Placental epithelial cell (primary cell): ENCODE measurements around the gene PCDHB5. TPM values are rescaled to one million over a fixed set of nuclear protein-coding genes. Genes with fewer than 3 reads are reported as not detected.

Experiments
- total RNA-seq: library from RNA; depleted of rRNA; stranded (reverse); fragments of >200 nt; gene quantifications from 2 replicates; pipeline ENCODE4 v1.2.3, GENCODE V29; 2012

The PCDHB5 gene
- total RNA-seq = under 0.01 and 0.54 TPM in 2 replicates

GRCh38 chr5:141135030-141135717 lies at the start of gene PCDHB5:
TSS of gene PCDHB5 (plus strand) at chr5:141135206. CDS start at chr5:141135435, 229 bp downstream.

GRCh38 chr5:141094481-141095262 lies 40.3 kb upstream of the PCDHB5 start, which contains the start of gene PCDHB2:
TSS of gene PCDHB2 (plus strand) at chr5:141094615. CDS start at chr5:141094791, 176 bp downstream.

DNA sequence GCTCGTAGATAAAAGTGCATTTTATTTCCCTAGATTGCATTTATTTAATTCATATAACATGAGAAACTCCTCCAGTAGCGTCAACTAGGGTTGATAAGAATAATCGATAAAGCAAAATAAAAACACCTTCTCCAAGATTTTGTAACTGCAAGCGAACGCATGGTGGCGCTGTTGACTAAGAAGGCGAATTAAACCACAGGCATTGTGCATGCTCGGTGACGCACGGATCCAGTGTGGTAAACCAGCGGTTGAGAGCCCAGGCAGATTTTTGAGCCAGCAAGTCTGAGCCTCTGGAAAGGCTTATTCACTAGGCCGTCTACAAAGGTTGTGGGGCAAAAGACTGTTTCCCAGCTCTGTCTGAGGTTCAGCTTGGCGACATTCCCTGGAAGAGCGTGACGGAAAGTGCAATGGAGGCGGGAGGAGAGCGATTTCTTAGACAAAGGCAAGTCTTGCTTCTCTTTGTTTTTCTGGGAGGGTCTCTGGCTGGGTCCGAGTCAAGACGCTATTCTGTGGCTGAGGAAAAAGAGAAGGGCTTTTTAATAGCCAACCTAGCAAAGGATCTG lies 34.7 kb upstream of the PCDHB5 start, which contains the start of gene PCDHB3:
PCDHB3 (plus strand) TSS at position 231 of the 563 bp plus-strand sequence; CDS start at position 408, 177 bp downstream.

GRCh38 chr5:141121563-141121962 lies 13.4 kb upstream of the PCDHB5 start, which contains the start of gene PCDHB4:
TSS of gene PCDHB4 (plus strand) at chr5:141121818. CDS start at chr5:141121999, 181 bp downstream.

DNA sequence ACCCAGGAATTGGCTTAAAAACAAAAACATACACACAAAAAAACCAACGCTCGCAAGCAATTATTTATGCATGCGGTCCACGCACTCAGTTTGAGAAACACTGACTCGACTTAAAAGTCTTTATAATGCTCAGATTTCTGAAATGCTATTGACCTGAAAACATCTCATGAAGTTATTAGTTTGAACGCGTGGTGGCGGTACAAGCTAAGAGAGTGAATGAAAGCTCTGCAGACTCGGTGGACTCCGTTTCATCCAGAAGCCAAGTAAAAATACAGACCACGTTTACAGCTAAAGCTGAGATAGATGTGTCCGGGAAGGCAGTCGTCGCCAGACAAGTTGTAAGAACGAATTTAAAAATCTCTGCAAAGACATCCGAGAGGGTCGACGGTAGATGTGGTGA lies 14.8 kb downstream of the PCDHB5 start, which contains the start of gene PCDHB6:
PCDHB6 (plus strand) TSS at position 246 of the 400 bp plus-strand sequence. CDS start 201 bp downstream, outside the sequence.

DNA sequence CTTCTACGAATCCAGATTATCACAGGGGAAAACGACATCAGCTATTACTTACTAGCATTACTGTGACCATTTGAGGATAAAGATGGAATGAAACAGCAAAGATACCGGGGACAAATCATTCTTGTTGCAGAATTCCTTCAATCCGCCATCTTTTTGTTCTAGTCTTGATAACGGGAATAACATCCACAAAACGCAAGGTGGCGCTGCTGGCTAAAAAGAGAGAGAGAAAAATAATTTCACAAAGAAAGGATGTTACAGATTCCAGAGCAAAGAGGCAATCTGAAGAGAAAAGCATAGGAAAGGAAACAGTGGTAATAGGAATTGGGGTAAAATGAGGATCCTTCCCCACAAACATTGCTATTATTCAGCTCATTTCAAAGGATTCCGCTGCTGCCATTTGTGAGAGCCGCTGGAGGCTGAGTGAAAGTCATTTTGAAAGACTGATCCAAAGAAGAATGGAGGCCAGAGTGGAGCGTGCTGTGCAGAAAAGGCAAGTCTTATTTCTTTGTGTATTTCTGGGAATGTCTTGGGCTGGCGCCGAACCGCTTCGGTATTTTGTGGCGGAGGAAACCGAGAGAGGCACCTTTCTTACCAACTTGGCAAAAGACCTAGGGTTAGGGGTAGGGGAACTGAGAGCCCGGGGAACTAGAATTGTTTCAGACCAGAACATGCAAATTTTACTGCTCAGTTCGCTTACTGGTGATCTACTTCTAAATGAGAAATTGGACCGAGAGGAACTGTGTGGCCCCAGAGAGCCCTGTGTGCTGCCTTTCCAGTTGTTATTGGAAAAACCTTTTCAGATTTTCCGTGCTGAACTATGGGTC lies 37.6 kb downstream of the PCDHB5 start, which contains the start of gene PCDHB7:
PCDHB7 (plus strand) TSS at position 264 of the 824 bp plus-strand sequence; CDS start at position 456, 192 bp downstream.

GRCh38 chr5:141177577-141178191 lies 42.7 kb downstream of the PCDHB5 start, which contains the start of gene PCDHB8:
TSS of gene PCDHB8 (plus strand) at chr5:141177790. CDS start at chr5:141178035, 245 bp downstream.

DNA sequence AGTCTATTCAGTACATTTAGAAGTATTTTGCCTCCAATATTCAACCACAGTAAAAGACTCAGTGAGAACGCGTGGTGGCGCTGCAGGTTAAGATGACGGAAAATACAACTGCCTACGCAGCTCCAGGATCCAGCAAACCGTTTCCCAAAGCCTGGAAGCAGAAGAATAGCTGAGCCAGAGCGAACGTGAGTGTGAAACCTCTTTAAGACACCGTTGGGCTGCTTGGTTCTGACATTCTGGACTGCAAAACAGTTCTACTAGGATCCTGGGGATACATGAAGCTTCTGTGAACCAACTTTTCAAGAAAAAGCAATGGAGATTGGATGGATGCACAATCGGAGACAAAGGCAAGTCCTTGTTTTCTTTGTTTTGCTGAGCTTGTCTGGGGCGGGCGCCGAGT lies 47.2 kb downstream of the PCDHB5 start, which contains the start of gene PCDHB16:
PCDHB16 (plus strand) TSS at position 140 of the 400 bp plus-strand sequence; CDS start at position 313, 173 bp downstream.

DNA sequence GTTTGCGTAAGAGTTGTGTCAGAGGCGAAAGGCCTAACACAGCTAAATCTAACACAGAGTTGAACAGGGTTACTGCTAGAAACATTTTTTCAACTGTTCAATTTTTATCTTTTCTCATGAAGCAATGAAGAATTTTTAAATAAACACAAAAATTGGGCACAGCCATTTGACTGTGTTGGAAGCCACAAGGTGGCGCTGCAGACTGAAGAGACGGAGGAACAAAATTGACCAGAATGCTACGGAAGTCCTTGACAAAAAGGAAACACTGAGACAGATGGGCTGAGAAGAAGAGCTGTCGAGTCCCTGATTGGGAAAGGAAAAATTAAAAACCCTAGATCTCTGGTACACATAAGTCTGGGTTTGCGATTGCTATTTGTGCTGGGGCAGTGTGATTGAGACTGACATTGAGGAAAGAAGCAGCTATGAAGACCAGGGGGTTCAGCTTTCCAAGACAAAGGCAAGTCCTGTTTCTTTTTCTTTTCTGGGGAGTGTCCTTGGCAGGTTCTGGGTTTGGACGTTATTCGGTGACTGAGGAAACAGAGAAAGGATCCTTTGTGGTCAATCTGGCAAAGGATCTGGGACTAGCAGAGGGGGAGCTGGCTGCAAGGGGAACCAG lies 52.0 kb downstream of the PCDHB5 start, which contains the start of gene PCDHB9:
PCDHB9 (plus strand) TSS at position 265 of the 616 bp plus-strand sequence; CDS start at position 423, 158 bp downstream.

Other genes with a start within 250 kb of the PCDHB5 start
- 0.39 TPM in 1 of 2 replicates, not detected in the other for gene PCDHAC1, start 208.9 kb upstream of the PCDHB5 start, total RNA-seq
- gene PCDHAC2, start 168.7 kb upstream of the PCDHB5 start, total RNA-seq = 0.39 TPM in 1 of 2 replicates, not detected in the other
- not detected in 2 replicates for gene PCDHB1, start 83.8 kb upstream of the PCDHB5 start, total RNA-seq
- gene PCDHB2, start 40.6 kb upstream of the PCDHB5 start, total RNA-seq = 0.39 and 1.2 TPM in 2 replicates
- 0.11 and 0.39 TPM in 2 replicates for gene PCDHB3, start 34.7 kb upstream of the PCDHB5 start, total RNA-seq
- gene PCDHB4, start 13.4 kb upstream of the PCDHB5 start, total RNA-seq = 0.22 and 0.39 TPM in 2 replicates
- gene PCDHB6, start 14.9 kb downstream of the PCDHB5 start, total RNA-seq = 0.11 and 0.39 TPM in 2 replicates
- 0.22 and 0.79 TPM in 2 replicates for gene PCDHB7, start 37.4 kb downstream of the PCDHB5 start, total RNA-seq
- under 0.01 TPM in 1 of 2 replicates, not detected in the other for gene PCDHB8, start 42.6 kb downstream of the PCDHB5 start, total RNA-seq
- gene PCDHB16, start 47.2 kb downstream of the PCDHB5 start, total RNA-seq = under 0.01 and 0.11 TPM in 2 replicates
- 0.54 TPM in 1 of 2 replicates, not detected in the other for gene PCDHB9, start 52.0 kb downstream of the PCDHB5 start, total RNA-seq
- 0.39 TPM in 1 of 2 replicates, not detected in the other for gene PCDHB10, start 57.1 kb downstream of the PCDHB5 start, total RNA-seq
- gene PCDHB11, start 64.4 kb downstream of the PCDHB5 start, total RNA-seq = 0.39 TPM in 1 of 2 replicates, not detected in the other
- under 0.01 and 0.11 TPM in 2 replicates for gene PCDHB12, start 73.5 kb downstream of the PCDHB5 start, total RNA-seq
- 0.43 and 0.79 TPM in 2 replicates for gene PCDHB13, start 78.7 kb downstream of the PCDHB5 start, total RNA-seq
- gene PCDHB14, start 88.1 kb downstream of the PCDHB5 start, total RNA-seq = 0.22 and 1.2 TPM in 2 replicates
- gene PCDHB15, start 110.2 kb downstream of the PCDHB5 start, total RNA-seq = 0.11 and 0.39 TPM in 2 replicates
- gene SLC25A2, start 168.8 kb downstream of the PCDHB5 start, total RNA-seq = 0.22 and 0.39 TPM in 2 replicates
- gene TAF7, start 185.6 kb downstream of the PCDHB5 start, total RNA-seq = 49.9 and 60.9 TPM in 2 replicates
- 0.22 and 0.39 TPM in 2 replicates for gene PCDHGA1, start 195.3 kb downstream of the PCDHB5 start, total RNA-seq
- 0.43 and 1.2 TPM in 2 replicates for gene PCDHGA2, start 203.6 kb downstream of the PCDHB5 start, total RNA-seq
- gene PCDHGA3, start 208.6 kb downstream of the PCDHB5 start, total RNA-seq = 0.33 and 1.2 TPM in 2 replicates
- gene PCDHGB1, start 214.9 kb downstream of the PCDHB5 start, total RNA-seq = 0.98 and 2.0 TPM in 2 replicates
- 1.5 and 2.7 TPM in 2 replicates for gene PCDHGA4, start 219.8 kb downstream of the PCDHB5 start, total RNA-seq
- 0.33 and 2.4 TPM in 2 replicates for gene PCDHGB2, start 224.8 kb downstream of the PCDHB5 start, total RNA-seq
- 0.43 and 1.6 TPM in 2 replicates for gene PCDHGA5, start 229.0 kb downstream of the PCDHB5 start, total RNA-seq
- 3.1 and 5.9 TPM in 2 replicates for gene PCDHGB3, start 235.0 kb downstream of the PCDHB5 start, total RNA-seq
- gene PCDHGA6, start 238.7 kb downstream of the PCDHB5 start, total RNA-seq = 2.6 and 3.9 TPM in 2 replicates
- 2.8 and 5.5 TPM in 2 replicates for gene PCDHGA7, start 247.5 kb downstream of the PCDHB5 start, total RNA-seq